ENCODE results near the gene LRPAP1.
"Not testable (repeated sequence)": the region's sequence is repeated elsewhere in the genome, so short reads cannot be mapped to it uniquely, and the experiment has no call there.

Gene LRPAP1

DNA sequence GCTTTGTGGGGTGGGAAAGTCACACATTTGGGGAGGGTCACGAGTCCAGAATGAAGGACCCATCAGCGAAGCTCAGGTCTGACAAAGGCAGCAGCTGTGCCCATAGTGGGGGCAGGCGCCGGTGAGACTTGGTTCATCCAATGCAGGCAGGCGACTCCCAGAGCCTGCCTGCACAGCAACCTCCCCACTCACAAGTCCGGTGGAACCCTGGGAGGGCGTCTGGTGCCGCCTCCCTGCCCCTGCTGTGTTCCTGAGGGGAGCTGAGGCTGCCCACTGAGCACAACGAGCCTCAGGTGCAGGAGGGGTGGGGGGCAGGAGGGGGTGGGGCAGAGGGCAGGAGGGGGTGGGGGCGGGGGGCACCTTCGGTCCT lies 13.7 kb downstream of the LRPAP1 start:
- no peak for DNase-seq

DNA sequence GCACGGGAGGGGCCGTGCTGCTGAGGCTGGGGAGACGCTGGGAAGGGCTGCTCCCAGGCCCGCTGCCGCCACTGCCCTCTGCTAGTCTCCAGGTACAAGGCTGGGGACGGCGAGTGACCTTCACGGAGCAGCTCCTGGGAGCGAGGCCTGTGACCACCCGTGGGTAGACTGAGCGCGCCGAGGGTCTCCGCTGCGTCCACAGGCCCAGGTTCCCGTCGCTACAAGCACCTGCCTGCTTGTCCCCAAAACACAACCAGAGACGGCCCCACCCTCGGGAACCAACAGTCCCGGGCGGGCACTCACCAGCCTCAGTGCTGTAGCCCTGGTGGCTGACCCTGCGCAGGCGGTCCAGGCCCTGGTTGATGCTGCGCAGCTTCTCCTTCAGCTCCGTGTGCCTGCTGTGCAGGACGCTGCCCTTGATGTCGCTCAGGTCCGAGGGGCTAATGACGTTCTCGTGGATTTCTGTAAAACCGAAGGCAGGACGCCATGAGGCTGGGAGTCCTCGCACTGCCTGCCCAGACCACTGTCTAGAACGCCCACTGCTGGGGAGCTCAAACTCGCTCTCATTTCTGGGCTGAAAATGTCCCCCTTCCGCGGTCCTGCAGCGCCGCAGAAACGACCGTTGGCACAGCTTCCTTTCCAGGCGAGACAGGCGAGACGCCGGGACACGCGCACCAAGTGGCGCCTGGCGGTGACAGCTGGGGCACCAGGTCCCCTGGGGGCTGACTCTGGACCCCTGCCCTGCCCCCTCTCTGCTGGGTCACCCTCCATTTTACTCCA lies 14.3 kb downstream of the LRPAP1 start:
- DNase-seq = no peak

DNA sequence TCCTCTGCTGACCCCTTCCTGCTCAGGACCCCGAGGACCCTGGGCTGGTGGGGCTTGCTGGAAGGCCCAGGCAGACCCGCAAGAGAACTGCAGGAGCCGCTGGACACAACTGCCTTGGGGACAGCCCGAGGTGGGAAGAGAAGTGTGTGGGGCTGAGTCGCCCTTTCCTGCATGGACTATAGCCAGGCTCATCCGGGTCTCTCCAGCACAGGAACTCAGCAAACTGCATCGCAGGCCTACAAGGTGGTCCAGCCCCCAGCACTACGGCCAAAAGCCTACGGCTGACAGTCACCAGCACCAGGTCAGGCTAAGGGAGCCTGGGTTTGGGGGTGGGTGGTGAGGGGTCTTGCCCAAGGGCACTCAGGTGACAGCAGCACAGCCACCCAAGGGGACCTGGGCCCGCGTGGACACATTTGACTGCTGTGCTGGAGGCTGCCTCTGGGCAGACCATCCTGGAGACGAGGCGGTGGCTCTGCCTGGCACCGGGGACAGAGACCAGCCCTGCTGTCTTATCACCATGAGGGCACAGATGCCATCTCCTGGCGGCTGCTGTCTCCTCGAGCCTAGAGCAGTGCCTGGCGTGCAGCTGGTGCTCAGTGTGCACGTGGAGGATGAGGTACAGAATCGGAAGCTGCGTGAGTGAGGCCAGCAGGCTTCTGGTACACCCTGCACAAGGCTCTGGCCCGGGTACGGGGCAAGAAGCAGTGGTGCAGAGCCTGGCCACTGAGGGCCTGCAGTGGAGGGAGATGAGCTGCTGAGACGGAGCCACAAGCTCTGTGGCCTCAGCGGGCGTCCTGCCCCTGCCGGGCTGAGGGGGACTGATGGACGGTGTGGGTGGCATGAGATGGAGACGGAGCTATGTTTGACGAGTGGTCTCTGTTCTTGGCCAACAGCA lies 15.1 kb downstream of the LRPAP1 start:
- no peak for DNase-seq

DNA sequence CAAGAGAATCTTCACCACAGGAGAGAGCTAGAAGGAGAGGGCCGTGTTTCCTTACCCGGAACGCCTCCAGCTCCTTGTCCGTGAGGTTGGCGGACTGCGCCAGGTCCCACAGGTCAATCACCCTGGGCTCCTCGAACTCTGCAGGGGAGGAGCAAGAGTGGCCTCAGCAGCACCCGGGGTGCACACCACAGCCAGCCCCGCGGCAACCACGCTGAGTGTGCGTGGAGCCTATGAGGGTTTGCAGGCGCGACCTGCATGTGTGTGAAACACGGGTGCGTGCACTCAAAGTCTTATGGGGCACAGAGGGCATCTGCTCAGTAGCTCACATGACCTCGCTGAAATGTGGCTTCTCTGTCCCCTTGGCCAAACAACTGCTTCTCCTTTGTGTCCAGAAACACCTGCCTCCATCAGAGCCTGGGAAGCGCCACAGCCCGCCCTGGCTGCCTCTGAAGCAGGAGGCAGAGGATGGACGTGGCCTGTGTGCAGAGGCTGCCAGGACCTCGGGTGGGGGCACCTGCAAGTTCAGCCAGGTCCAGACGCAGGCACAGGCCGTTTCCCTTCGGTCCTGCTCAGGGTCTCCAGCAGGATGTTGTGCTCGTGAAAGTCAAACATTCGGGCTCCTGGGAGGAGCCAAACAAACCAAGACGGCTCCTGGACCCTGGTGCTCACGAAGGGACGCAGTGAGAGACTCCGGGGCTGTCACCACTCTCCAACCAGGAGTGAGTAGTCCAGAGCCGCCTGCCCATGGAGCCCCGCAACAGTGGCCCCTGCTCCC lies 16.0 kb downstream of the LRPAP1 start:
- DNase-seq = no peak

DNA sequence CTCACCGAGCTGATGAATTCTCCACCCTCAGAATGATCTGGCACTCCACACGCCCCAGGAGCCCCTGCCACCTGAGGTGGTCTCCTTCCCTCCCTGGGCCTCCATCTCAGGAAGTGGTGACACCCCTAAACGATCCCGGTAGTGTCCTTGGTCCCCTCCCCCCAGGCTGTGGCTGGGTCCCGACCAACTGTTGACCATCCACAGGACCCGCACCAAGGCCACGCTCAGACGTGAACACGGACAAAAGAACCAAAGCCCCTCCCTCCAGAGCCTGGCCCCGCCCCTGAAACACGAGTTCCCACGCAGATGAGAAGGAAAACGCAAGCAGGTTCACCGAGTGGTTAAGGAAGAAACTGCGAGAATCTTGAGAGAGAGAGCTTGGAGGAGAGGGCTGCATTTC lies 16.6 kb downstream of the LRPAP1 start:
- DNase-seq = no peak

DNA sequence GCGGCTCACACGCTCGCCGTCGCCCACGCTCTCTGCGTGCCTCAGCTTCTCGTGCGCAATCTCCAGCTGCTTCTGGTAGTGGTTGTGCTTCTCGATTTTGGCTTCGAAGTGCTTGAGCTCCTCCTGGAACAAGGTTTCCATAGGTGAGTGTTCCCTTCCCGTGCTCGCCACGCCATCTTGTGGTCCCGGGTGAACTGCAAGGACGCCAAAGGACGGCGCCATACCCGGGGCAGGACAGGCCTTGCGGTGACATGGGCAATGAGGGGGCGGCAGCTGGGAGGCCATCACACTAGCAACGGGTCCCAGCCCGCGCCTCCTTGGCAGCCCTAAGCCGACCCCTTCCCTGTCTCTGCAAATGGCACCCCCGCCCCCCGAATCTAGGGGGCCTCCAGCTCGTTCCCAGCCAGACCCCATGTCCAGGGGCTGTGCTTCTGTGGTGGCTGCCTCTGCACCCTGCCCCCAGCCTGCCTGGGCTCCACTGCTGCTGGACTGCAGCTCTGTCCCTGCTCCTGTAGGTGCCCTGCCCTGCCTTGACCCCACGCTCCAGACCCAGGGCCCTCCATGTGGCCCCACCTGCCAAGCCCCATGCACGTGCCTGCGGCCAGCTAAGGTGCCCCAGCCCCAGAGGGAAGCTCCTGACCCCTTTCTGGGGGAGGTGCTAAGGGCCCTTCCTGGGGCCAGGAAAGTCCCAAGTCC lies 17.3 kb downstream of the LRPAP1 start:
- DNase-seq = no peak

DNA sequence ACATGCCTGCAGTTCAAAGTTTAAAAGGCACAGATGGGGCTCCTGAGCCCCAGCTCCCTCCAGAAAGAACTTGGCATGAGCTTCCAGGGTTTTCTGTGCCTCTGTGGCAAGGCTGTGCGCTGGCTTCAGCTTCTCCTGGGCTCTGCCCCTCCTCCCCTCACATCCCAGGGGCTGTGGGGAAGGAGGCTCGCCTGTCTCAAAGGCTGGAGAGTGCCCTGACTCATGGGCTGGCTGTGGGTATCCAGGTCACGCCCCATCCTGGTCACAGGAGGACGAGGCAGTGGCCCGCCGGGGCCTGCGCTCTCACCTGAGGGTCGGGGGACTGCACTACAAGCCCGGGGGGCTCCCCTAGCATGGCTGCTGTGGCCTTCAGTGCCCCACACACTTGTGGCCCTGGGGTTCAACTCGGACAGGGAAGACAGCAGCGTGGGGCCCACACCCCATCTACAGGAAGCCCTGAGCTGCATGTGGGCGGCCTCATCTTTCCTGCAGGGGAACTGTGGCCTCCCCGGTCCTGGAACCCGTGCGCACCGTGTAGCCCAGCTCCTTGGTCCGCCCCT lies 17.9 kb downstream of the LRPAP1 start:
- DNase-seq = no peak

DNA sequence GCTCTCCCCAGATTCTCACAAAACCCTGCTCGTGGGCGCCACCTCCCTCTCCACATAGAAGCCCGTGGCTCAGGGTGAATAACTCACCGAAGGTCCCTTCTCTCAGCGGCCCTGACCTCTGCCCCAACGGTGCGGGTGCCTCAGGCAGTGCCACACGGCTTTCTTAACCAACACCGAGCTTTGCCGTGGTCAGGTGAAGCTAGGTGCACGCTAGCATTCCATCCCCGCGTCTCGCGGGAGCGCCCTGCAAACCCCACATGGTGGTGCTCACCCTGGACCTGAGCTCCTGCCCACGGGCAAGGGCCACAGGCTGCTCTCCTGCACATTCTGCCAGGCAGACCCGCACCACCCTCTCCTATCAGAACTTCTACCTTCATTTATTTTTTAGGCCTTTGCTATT lies 18.4 kb downstream of the LRPAP1 start:
- no peak for DNase-seq

DNA sequence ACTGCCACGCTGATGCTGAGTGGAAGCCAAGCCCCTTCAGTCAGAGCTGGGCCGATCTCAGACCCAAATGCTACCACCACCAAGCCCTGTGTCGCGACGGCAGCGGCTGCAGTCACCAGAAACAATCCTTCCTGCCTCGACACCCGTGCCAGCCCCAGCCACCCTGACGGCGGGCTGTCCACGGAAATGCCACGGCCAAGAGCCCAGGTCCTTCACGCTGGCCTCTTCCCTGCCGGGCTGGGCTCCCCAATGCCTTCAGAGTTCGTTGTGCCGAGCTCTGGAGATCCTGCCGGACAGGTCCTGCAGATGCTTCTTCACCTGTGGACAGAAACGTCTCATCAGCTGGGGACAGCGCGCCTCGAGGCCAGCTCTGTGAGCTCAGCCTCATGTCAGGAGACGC lies 19.5 kb downstream of the LRPAP1 start:
- DNase-seq = no peak

DNA sequence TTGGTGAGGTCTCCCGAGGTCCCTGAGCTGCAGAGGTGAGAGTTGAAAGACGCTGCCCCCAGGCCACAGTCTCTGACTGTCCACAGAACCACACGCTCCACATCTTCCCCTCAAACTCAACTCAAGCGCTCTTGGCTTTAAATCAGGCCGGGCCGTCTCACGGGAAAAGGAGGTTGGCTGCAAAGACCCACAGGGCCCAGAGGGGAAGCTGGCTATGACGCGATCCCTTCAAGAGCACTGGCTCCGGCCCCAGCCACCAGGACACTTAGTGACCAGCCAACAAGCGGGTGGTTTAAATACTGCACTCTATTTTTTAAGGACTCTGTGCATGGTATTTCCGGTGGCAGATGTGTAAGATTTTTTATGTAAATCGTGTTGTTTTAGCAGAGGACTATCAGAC lies 19.9 kb downstream of the LRPAP1 start:
- DNase-seq = no peak

DNA sequence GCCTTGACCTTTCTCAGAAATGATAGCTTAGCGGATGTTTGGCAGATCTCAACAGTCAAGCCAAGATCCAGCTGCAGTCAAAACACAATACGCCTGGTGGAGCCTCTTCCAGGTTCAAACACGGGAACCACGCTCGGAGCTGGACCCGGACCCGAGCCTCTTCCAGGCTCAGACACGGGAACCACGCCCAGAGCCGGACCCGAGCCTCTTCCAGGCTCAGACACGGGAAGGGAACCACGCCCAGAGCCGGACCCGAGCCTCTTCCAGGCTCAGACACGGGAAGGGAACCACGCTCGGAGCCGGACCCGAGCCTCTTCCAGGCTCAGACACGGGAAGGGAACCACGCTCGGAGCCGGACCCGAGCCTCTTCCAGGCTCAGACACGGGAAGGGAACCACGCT lies 20.6 kb downstream of the LRPAP1 start:
- DNase-seq = not testable (repeated sequence)

DNA sequence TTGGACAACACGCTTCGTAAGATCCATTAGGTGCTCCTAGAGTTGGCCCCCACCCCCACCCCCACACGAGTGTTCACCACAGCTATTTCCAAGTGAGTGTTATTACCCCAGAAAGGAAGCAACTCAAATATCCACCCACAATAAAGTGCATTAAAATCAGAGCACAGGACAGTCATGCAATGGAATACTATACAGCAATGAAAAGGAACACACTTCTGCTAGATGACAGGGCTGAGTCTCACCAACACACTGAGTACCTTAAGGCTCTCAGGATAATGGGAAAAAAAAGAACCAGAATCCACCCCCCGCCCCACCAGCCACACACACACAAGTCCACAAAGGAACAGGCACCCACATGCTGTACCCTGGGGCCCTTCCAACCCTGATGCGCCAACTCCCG lies 21.0 kb downstream of the LRPAP1 start:
- DNase-seq = no peak

DNA sequence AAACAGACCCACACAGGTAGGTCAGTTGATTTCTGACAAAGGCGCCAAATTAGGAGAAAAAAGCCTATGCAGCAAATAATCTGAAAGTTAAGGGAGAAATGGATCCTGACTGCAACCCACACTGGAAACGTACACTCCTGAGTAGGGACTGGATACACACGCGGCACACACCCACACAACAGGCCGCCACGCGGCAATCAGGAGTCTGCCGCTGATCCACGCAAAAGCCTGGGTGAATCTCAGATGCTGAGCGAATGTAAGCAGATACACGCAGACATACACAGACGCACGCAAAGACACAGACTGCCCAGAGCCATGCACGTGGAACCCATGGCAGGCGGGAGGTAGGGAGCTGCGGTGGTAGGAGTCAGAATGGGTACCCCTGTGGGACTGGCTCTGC lies 21.7 kb downstream of the LRPAP1 start:
- no peak for DNase-seq

DNA sequence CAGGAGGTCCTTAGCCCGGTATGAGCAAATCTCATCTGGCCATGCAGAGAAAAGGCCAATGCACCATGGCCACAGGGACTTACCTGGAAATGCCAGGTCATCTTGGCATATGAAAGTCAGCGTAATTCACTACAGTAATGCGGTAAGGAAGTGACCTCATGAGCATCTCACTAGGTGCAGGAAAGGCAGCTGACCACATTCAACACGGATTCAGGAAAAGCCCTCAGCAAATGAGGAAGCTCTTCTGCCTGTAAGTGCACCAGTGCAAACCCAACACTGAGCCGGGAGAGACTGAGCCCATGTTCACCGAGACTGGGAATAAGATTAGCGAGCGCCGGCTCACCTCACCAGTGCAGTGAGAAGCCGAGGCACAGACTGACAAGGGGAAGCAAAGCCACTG lies 23.7 kb downstream of the LRPAP1 start:
- no peak for DNase-seq

DNA sequence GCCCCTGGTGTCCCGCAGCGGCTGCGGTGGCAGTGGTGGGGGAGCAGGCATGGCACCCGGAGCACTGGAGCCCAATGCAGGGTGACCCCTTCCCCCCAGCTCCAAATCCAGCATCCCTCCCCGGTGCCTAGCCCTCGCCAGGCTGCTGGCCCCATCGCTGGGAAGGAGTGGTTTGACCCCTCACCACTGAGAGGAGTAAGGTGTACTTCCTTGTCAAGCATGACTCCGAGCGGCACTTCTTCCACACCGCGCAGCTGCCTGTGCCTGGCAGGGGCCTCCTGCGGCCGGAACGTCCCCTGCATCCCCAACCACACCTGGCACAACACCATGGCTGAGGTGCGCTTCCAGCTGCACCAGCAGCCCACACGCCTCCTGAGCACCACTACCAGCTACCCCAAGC lies 27.0 kb downstream of the LRPAP1 start:
- no peak for DNase-seq

DNA sequence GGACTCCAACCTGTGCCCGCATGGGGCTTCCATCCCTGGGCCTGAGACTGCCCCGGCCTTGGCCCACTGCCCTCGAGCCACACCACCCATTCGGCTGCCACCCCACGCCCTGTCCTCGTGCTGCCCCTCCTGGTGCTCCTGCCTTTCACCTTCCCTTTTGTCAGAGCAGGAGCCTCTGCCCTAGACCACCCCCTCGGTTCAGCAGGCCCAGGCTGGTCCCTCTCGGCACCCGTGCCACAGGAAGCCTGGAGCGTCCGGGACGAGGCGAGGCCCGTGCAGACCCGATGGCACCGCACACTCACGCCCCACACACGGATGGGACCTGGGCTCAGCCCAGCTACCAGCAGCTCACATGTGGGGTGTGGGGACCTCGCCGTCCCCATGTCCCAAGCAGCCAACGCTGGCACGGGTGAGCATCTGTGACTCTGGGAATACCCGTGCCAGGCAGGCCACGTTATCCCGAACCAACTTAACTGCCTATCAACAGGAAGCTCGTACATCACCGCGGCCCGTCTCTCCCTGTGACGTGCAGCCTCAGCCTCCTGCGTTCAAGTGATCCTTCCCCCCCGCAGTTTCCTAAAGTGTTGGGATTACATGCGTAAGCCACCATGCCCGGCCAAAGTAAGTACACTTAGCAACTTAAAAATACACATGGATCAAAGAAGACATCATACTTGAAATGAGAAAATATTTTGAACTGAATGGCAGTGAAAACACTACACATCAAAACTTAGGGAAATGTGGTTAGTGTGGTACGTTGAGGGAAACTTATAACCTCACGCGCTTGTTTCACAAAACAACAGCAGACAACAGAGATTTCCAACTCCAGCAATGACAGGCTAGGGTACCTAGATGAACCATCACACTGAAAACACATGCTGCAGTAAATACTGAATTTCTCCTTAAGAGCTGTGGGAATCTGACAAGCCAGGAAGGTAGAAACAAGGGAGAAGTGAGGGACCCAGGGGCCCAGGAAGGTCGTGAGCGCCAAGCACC lies 29.0 kb downstream of the LRPAP1 start:
- no peak for DNase-seq

DNA sequence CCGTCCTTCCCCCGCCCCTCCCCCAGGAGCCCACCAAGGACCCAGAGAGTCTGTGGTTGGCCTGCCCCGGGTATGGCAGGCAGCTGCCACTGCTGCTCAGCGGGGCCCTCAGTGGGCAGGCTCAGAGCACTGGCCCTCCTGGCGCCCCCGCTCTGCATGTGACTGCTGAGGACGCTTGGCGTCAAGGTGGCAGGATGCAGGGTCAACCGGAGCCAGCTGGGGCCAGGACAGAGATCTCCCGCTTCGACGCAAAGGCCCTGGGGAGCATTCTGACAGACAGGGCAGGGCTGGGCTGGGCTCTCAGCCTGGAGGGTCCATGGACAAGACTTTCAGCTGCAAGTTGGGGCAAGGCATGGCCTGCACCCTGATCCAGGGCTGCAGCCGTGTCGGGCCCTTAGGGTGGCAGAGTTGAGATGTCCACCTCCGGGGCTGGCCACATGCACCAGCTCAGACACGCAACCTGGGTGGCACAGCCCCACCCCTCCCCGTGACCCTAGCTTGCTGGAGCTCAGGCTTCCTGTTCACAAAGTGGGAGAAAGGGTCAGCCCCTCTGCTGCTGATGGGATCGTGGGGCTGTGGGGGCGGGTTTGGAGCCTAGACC lies 30.3 kb downstream of the LRPAP1 start:
- DNase-seq = no peak

DNA sequence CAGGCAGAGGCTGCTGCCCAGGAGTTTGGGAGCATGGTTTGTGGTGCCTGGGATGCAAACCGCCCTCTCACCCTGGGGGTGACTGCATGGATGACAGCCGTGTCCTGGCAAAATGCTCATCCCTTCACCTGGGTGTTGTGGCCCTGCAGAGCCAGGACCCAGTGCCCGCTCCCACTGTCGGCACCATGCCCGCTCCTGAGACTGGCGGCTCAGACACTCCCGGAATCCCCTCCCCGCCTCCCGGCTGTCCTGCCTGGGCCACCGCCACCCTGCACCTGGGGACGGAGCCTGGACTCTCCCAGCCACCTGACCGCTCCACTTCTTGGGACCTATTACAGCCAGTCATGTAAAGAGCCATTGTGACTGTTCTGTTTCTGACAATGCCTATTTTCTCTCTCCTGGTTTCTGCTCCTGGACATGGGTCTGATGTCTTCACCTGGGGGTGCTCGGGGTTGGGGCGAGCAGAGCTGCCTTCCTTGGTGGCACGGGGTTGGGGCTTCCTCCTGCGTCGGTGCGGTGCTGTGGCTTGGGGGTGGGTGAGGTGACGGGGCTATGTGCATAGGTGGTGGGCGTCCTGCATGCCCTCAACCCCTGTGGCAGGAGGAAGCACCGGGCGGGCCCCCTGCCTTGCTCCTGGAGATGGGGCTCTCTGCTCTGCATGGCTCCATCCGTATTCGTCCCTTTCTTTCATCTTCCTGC lies 30.9 kb downstream of the LRPAP1 start:
- DNase-seq = no peak

DNA sequence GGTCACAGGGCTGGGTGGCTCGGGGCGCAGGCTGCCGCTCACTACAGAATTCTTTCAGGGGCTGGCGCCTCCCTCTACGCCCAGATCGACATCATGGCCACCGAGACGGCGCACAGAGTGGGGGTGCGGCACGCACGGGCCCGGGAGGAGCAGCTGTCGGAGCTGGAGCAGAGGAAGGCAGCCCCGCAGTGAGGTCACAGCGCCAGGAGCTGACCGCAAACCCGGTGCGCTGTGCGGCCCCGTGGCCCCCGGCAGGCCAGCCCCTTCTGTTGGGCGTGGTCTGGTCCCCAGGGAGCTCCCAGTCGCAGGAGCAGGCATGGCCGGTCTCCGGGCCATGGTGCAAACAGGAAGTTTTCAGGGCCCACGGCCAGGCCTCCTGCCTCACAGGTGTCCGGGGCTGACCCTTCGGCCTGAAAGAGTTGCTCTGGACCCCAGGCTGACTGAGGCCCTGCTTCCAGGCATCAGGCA lies 31.6 kb downstream of the LRPAP1 start:
- no peak for DNase-seq

DNA sequence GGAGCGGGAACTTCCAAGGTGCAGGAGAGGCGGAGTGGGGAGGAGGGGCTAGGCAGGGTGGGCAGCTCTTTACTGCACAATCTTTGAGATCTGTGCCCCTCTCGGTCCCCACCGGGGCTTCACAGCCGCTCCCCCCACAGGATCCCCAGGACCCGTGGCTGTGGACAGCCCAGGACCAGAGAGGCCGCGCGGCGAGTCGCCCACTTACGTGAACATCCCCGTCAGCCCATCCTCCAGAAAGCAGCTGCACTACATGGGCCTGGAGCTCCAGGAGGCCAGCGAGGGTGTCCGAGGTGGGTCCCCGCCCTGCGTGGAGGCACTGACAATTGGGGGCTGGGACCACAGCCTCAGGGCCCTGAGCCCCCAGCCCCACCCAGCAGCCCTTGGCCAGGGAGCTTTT lies 32.1 kb downstream of the LRPAP1 start:
- DNase-seq = no peak
